SK-N-SH treated with all-trans-retinoic acid at 6 μM for 48 hours (cell line): ENCODE measurements around the gene SKOR1.

ENCODE experiments used
- ATAC-seq: fragments of 200-7000 bp; cut with Tn5 transposase; 3 replicates; pipeline ENCODE4 v1.9.1; 2020; ENCODE audit warnings: mild to moderate bottlenecking, moderate library complexity
- ARNTL ChIP-seq: fragments of 450-650 bp; formaldehyde crosslinking; IDR thresholded peaks from 2 replicates; pipeline ENCODE4 v1.5.0; 2020; ENCODE audit warnings: low read depth, mild to moderate bottlenecking, moderate library complexity, borderline replicate concordance
- BACH2 ChIP-seq: fragments of 250-450 bp; sonication (Bioruptor Pico); IDR thresholded peaks from 2 replicates; pipeline ENCODE4 v1.9.0; 2021; ENCODE audit warnings: mild to moderate bottlenecking, borderline replicate concordance
- CREB5 ChIP-seq: fragments of 250-450 bp; sonication (Bioruptor Pico); IDR thresholded peaks from 2 replicates; pipeline ENCODE4 v1.5.1; 2020; ENCODE audit warnings: low read depth, mild to moderate bottlenecking, moderate library complexity
- CSDC2 ChIP-seq: fragments of 250-450 bp; sonication (Bioruptor Pico); IDR thresholded peaks from 2 replicates; pipeline ENCODE4 v1.5.0; 2020; ENCODE audit warnings: mild to moderate bottlenecking, moderate library complexity
- CSRNP3 ChIP-seq: fragments of 250-450 bp; sonication (Bioruptor Pico); IDR thresholded peaks from 2 replicates; pipeline ENCODE4 v1.5.1; 2021; ENCODE audit warnings: mild to moderate bottlenecking, moderate library complexity
- GLIS3 ChIP-seq: fragments of 250-450 bp; sonication (Bioruptor Pico); IDR thresholded peaks from 2 replicates; pipeline ENCODE4 v1.5.0; 2020; ENCODE audit warnings: mild to moderate bottlenecking, moderate library complexity
- ISL1 ChIP-seq: fragments of 250-450 bp; sonication (Bioruptor Pico); IDR thresholded peaks from 2 replicates; pipeline ENCODE4 v2.1.2; 2022; ENCODE audit warnings: mild to moderate bottlenecking, moderate library complexity
- OSR1 ChIP-seq: fragments of 250-450 bp; sonication (Bioruptor Pico); IDR thresholded peaks from 2 replicates; pipeline ENCODE4 v1.8.0; 2022; ENCODE audit warnings: moderate library complexity, mild to moderate bottlenecking, inconsistent platforms
- PATZ1 ChIP-seq: fragments of 250-450 bp; sonication (Bioruptor Pico); IDR thresholded peaks from 2 replicates; pipeline ENCODE4 v1.8.0; 2020; ENCODE audit warnings: mild to moderate bottlenecking, moderate library complexity, borderline replicate concordance
- POU6F1 ChIP-seq: fragments of 250-450 bp; sonication (Bioruptor Pico); IDR thresholded peaks from 2 replicates; pipeline ENCODE4 v1.8.0; 2021; ENCODE audit warnings: low read depth, mild to moderate bottlenecking, moderate library complexity, borderline replicate concordance
- PPARA ChIP-seq: fragments of 250-450 bp; sonication (Bioruptor Pico); IDR thresholded peaks from 2 replicates; pipeline ENCODE4 v1.5.0; 2020; ENCODE audit warnings: mild to moderate bottlenecking, borderline replicate concordance
- RARB ChIP-seq: fragments of 250-450 bp; sonication (Bioruptor Pico); IDR thresholded peaks from 2 replicates; pipeline ENCODE4 v1.8.0; 2021; ENCODE audit warnings: mild to moderate bottlenecking, moderate library complexity
- SNAI2 ChIP-seq: fragments of 250-450 bp; sonication (Bioruptor Pico); IDR thresholded peaks from 2 replicates; pipeline ENCODE4 v1.5.0; 2020; ENCODE audit warnings: mild to moderate bottlenecking, moderate library complexity
- TCF4 ChIP-seq: fragments of 250-450 bp; sonication (Bioruptor Pico); IDR thresholded peaks from 2 replicates; pipeline ENCODE4 v1.8.0; 2021; ENCODE audit warnings: mild to moderate bottlenecking, moderate library complexity, borderline replicate concordance
- TSHZ2 ChIP-seq: fragments of 250-450 bp; sonication (Bioruptor Pico); IDR thresholded peaks from 2 replicates; pipeline ENCODE4 v1.5.0; 2020; ENCODE audit warnings: mild to moderate bottlenecking, moderate library complexity
- ZC3H10 ChIP-seq: fragments of 250-450 bp; sonication (Bioruptor Pico); IDR thresholded peaks from 2 replicates; pipeline ENCODE4 v1.5.1; 2021; ENCODE audit warnings: mild to moderate bottlenecking, moderate library complexity
- ZFP3 ChIP-seq: fragments of 250-450 bp; sonication (Bioruptor Pico); IDR thresholded peaks from 2 replicates; pipeline ENCODE4 v1.5.0; 2020; ENCODE audit warnings: mild to moderate bottlenecking, moderate library complexity
- ZFP30 ChIP-seq: fragments of 450-650 bp; formaldehyde crosslinking; IDR thresholded peaks from 2 replicates; pipeline ENCODE4 v1.5.0; 2022; ENCODE audit warnings: mild to moderate bottlenecking, moderate library complexity
- ZNF70 ChIP-seq: fragments of 450-650 bp; formaldehyde crosslinking; IDR thresholded peaks from 2 replicates; pipeline ENCODE4 v1.5.0; 2020; ENCODE audit warnings: mild to moderate bottlenecking, moderate library complexity
- ZNF8 ChIP-seq: fragments of 450-650 bp; formaldehyde crosslinking; IDR thresholded peaks from 2 replicates; pipeline ENCODE4 v1.5.0; 2020; ENCODE audit warnings: mild to moderate bottlenecking, moderate library complexity

SKOR1 gene

GRCh38 chr15:67775998-67776397 is 49.3 kb upstream of the SKOR1 start (continued):
- TF ChIP-seq PPARA (CRISPR knock-in tag) (no peak), CSDC2 (CRISPR knock-in tag) (no peak)
- TF ChIP-seq, all 23 proteins: peak for 0

GRCh38 chr15:67776600-67776999 is 48.7 kb upstream of the SKOR1 start:
- TF ChIP-seq POU6F1 (CRISPR knock-in tag) (no peak), ZNF8 (CRISPR knock-in tag) (no peak), TSHZ2 (no peak), CSDC2 (CRISPR knock-in tag) (no peak), ZFP3 (CRISPR knock-in tag) (no peak), ZFP30 (CRISPR knock-in tag) (no peak), CREB5 (CRISPR knock-in tag) (no peak), PPARA (CRISPR knock-in tag) (no peak), RARB (no peak), SNAI2 (CRISPR knock-in tag) (no peak), ZNF70 (CRISPR knock-in tag) (no peak)
- peak; percentile 61; the same call in 2 of the 3 replicates for ATAC-seq

- no peak for TF ChIP-seq TCF4 (CRISPR knock-in tag)
- TF ChIP-seq RARB: no peak
- TF ChIP-seq, all 23 proteins: peak for 0
- no peak for ATAC-seq
Observed at GRCh38 chr15:67777071-67777470, 48.2 kb upstream of the SKOR1 start.

- no peak for ATAC-seq
- TF ChIP-seq OSR1 (CRISPR knock-in tag): no peak
- no peak for TF ChIP-seq GLIS3 (CRISPR knock-in tag)
- TF ChIP-seq ARNTL: no peak
- no peak for TF ChIP-seq RARB
- TF ChIP-seq CSDC2 (CRISPR knock-in tag): no peak
- no peak for TF ChIP-seq ZNF70 (CRISPR knock-in tag)
- no peak for TF ChIP-seq ZFP30 (CRISPR knock-in tag)
- no peak for TF ChIP-seq BACH2 (CRISPR knock-in tag)
- no peak for TF ChIP-seq CREB5 (CRISPR knock-in tag)
Observed at GRCh38 chr15:67777773-67778172, 47.5 kb upstream of the SKOR1 start.

GRCh38 chr15:67778968-67779548 is 46.3 kb upstream of the SKOR1 start:
- ATAC-seq: no peak
- TF ChIP-seq GLIS3 (CRISPR knock-in tag) (no peak), ZNF8 (CRISPR knock-in tag) (no peak), ZFP3 (CRISPR knock-in tag) (no peak), CSRNP3 (CRISPR knock-in tag) (no peak), CSDC2 (CRISPR knock-in tag) (no peak), ISL1 (CRISPR knock-in tag) (no peak), ZNF70 (CRISPR knock-in tag) (no peak), PATZ1 (CRISPR knock-in tag) (no peak), ZC3H10 (CRISPR knock-in tag) (no peak), POU6F1 (CRISPR knock-in tag) (no peak), BACH2 (CRISPR knock-in tag) (no peak), ZFP30 (CRISPR knock-in tag) (no peak), OSR1 (CRISPR knock-in tag) (no peak), RARB (no peak)
